HG03432 (cell line): ENCODE data around the gene ADGRA1.

Experiments used
- ATAC-seq: cut with Tn5 transposase; IDR thresholded peaks from one replicate; pipeline ENCODE4 v1.9.1; 2021; ENCODE audit warnings: mild to moderate bottlenecking, moderate library complexity; ENCODE audit not compliant: unreplicated experiment

Gene ADGRA1

DNA sequence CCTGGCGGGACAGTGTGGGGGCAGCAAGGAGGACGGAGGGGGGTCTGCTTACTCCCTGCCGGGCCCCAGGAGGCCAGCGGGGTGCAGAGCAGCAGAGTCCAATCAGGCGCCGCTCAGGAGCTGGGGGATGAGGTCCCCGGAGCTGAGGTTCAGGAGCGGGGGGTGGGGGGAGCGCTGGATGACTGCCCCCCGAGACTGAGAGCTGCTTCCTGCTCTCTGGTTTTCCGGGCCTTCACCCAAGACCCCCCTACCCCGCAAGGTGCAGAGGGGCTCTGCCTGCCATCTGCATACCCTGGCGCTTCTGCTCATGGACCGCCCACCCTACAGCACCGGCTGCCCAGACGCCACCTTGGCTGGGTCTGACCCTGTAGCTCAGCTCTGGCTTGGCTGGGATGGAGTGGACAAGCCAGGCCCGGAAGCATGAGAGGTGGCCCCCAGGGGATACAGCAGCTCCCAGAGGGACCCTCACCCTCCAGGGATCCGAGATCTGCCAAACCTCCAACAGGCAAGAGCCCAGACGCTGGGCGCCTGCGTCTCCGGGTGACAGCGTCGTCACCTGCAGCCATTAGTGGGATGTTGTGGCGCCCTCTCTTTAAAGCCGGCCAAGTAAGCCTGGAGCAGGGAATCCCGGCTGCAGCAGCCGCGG is 73.2 kb downstream of the ADGRA1 start:
- ATAC-seq, result no peak

DNA sequence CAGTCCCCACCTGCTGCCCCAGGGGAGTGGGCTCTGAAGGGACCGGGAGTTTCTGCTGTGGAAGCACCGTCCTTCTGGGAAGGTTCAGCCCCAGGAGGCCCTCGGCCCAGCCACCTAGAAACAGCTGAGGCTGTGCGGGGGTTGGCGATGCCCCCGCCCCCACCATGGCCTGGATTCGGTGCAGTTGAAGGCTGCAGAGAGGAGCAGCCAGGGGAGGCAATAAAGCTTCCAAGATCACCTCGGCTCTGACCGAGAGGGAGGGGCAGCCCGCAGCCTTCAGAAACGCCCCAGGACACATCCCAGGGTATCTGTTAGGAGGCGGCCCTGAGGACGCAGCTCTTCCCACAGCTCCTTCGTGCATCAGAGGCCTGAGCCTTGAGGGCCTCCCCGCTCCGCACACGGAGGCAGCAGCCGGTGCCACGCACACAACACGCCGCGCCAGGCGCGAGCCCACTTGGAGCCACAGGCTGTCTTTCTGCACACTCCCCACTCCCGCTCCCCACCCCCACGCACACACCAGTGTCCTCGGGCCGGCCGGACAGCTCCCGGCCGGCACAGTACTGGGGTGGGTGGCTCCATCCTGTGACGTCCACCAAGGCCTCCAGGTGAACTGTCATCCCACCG is 73.9 kb downstream of the ADGRA1 start:
- ATAC-seq, result no peak

DNA sequence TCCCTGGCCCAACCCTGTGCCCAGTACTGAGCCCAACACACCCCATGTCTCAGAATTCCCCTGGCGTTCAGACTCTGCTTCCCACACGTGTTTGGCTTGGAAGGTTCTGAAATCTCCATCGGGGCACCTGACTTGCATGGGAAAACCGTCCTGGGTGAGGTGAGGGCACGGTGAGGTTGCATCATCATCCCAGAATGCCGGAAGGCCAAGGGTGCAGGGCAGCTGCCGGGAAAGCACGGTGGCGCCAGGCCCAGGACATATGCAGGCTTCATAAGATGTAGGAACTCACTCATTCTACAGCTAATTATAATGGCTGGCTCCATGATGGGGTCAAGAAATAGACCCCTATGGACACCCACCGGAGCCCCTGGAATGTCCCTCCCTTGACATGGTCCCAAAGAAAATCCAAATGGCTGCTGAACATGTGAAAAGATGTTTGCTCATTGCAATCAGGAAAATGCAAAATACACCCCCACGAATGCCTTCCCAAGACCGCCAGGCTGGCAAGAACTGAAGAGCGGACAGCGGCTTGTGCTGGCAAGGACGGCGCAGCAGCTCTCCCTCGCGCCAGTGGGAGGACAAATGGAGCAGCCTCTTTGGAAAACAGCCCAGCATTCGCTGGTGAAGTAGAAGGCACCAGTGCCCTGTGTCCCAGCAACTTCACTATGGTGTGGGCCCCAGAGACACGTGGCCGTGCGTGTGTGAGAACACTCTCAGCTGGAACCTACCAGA is 74.6 kb downstream of the ADGRA1 start:
- ATAC-seq, result no peak

DNA sequence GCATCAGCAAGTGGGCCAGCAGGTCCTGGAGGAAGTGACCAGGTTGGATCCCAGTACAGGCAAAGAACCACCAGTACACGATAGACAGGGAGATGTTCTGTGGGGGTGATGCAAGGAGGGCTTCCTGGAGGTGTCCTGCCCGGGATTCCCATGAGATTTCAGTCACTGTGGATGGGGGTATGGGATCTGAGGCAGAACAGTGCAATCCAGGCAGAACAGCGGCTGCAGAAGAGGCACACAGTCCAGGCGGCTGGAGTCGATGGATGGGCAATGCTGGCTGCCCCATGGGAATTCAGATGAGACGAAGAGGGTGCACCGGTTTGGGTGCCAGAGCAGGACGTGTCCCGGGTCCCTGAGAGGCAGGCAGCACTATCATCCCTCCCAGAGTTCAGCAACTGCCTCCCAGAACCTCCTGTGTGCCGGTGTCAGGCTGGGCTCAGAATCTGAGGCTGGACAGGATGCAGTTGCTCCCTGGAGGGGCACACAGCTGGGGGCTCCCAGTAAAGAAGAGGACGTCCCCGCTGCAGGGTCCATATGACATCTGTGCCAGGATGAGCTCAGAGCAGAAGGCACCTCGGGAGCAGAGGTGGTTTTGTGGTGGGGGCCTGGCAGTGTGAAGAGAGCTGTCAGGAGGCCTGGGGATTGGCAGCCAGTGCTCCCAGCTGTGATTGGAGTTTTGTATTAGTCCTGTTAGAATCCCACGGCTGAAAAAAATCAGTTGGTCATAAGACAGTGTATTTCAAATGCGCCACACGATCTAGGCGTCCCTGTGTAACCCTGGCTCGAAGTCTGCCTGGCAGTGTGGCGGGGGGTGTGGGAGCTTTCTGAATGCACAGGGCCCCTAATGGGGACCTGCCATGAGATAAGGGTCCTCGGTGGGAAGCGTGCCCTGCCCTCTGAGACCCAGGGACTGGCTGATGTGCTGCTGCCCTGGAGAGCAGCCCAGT is 75.5 kb downstream of the ADGRA1 start:
- ATAC-seq, result no peak

GRCh38 chr10:133163889-133164815 is 76.4 kb downstream of the ADGRA1 start:
- no peak for ATAC-seq

- ATAC-seq, result no peak
Measured at GRCh38 chr10:133164816-133165555, 77.3 kb downstream of the ADGRA1 start.

DNA sequence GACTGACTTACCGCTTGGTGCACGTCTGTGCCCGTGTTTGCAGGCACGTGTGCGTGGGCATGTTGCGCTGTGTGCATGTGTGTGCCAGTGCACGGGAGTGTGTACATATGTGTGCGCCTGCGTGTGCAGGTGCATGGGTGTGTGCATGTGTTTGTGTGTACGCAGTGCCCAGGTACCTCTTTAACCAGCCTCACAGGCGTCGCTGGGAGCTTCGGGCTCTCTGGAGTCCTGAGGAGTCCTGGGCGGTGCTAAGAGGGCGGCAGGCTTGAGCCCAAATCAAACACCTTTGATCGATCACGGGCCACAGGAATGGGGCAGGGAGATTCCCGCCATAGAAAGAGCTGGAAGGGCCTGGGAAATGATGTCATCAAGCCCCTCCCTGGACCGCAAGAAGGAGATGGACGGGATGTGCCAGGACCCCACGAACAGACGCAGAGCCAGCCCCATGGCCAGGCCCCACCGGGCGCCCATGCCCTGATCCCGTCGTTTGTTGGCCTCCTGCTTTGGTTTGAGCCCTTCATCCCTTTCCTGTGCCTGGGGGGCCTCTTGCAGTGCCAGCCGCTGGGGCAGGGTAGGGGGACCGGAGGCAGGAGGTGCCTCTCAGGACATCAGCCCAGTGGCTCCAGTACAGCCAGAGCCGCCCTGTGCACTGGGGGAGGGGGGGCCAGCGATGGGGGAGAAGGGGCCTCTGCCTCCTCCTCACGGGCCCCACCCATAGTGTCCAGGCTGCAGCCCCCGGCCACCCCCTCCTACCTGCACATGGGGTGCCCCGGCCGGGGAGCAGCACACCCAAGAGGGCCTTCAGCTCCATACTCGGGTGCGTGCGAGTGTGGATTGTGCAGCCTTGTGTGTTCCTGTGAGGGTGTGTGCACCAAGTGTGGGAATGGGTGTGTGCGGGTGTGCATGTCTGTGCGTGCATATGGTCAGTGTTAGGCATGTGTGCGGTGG is 78.1 kb downstream of the ADGRA1 start:
- ATAC-seq, result no peak

- ATAC-seq, result no peak
Measured at GRCh38 chr10:133166504-133166827, 78.7 kb downstream of the ADGRA1 start.

DNA sequence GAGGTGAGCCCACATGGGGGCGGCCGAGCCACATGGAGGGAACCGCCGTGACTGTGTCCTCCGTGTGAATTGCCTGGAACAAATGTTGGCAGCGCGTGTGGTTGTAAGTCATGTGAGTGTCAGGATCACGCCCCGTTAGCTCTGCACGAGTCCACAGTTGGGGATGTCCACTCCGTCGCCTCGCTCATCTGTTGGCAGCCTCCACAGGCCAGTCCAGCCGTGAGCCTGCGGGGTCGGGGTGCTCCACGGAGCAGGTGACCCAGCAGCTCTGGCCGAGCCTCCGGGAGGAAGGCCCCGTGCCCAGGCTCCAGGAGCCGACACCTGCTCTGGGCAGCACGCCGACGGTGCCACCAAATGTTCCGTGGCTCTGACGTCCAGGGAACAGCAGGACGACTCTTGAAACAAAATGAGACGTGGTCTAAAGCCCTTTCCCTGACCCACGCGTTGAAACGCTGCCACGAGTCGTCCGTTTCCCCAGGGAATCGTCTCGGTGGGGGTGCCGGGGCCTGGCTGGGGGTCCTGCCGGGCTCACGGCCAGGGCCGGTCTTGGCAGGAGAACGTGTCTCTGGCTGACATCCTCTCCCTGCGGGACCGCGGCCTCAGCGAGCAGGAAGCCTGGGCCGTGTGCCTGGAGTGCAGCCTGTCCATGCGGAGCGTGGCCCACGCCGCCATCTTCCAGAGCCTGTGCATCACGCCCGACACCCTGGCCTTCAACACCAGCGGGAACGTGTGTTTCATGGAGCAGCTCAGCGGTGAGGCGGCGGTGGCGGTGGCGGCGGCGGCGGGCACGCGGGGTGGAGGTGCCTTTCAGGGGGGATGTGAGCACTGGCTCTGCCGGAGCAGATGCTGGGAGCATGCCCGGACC is 79.3 kb downstream of the ADGRA1 start:
- no peak for ATAC-seq

DNA sequence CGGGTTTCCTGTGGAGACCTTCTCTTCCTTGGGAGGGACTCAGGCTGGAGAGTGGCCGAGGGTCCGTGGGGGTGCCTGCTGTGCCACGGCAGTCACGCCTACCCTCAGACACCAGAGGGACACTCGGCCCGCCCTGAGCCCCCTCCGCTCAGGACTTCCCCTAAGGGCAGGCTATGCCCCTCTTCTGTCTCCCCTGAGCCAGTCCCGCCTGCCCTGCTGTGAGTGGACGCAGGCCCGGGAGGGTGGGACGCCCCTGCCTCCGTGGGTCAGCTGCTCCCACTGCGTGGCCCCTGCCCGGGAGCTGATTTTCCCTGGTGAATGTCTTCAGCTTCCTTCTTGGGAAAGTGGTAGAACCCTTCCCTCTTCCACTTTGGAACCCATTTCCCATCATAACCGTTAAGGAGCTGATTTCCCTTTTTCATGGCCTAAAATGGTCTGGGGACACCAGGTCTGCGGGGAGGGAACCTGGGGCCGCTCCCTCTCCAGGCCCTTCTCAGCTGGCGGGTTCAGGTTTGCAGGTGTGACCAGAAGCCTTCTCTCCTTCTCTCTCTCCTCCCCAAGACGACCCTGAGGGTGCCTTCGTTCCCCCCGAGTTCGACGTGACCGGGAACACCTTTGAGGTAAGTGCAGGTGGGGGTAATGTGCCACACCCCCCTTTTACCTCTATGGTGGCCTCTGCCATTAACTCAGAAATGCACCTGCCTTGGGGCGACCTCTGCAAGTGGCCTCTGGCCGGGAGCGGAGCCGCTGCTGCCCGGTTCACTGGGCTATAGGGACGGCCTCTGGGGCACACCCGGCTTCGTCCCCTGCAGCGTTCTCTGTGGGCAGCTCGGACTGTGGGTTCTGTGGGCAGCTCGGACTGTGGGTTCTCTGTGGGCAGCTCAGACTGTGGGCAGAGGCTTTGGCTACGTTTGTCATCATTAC is 80.2 kb downstream of the ADGRA1 start:
- no peak for ATAC-seq

- ATAC-seq, result no peak
Measured at GRCh38 chr10:133168617-133169031, 80.9 kb downstream of the ADGRA1 start.

- ATAC-seq, result no peak
Measured at GRCh38 chr10:133169173-133169947, 81.6 kb downstream of the ADGRA1 start.

DNA sequence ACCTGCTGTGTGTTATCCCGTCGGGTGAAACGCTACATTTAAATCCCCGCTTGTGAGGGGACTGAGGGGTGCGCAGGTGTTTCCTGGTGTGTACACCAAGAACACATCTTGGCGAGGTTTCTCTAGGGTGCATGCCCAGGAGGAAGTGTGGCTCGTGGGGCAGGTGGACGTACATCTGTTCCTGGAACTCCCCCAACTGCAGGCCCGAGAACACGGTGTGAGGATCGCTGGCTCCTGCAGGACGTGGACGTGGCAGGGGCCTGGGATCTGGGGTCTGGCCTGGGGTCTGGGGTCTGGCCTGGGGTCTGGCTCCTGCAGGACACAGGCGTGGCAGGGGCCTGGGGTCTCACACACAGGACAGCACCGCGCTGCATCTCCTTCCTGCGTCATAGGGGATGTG is 82.4 kb downstream of the ADGRA1 start:
- no peak for ATAC-seq

DNA sequence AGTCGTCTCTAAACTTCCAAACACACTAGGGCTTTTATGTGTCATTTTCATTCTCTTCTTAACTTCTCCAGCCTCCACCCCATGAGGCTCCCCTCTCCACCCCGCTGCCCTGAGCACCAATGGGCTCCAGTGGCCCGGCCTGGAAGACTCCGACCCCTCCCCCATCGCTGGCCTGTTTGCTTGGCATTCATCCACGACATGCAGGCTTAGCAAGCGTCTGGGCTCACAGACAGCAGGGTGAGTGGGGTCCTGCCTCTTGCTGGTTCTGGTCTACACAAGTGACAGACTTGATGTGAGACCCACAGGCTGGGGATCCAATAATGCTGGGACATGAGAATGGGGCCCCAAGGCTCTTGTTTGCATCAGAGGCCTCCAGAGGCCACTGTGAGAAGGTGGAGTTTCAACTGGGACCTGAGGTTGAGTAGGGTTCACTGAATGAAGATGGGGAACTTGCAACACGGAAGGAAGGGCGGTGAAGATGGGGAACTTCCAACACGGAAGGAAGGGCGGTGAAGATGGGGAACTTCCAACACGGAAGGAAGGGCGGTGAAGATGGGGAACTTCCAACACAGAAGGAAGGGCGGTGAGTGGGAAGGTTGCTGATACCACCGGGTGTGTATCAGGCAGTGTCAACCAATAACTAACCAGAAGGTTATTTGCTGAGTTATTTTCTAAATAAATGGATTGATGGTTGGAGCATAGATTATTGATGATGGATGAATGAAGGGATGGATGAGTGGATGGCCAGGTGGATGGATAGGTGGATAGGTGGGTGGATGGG is 86.3 kb downstream of the ADGRA1 start:
- ATAC-seq, result no peak
